ENCODE measurements around the gene PPP1R7.
"Not testable (repeated sequence)": the region's sequence is repeated elsewhere in the genome, so short reads cannot be mapped to it uniquely, and the experiment has no call there.

Gene PPP1R7

DNA sequence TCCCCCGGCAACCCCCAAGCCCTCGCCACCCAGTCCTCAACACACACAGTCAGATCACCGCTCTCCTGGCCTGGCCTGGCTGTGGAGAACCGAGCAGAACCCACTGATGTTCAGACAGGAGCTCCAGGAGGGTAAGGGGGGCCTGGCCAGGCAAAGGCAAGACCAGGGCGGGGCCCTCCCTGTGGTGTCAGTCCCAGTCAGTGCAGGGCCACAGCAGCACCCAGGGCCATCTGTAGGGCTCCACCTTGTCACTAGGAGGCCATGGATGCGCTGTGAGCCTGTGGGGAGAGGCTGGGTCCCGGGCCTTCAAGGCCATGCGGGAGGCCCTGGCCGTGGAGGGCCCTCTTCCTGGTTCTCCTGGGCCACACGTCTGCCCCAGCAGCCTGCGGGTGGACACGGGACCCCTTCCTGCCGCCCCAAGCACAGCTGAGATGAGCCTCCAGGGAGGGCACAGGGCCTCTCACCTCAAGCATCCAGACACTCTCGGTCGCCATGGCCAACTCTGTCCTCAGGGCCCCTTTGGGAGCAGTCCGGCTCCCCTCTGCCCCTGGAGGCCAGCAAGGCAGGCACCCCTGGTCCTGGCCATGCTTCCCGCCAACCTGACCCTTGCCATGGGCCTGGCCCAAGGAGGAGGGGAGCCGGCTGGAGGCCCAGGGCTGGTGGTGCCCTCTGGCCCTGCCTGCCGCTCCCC lies 40.2 kb downstream of the PPP1R7 start:
- in situ Hi-C loops (cut with HindIII; ENCODE audit: low sequenced_read_pairs), result no loop called here

DNA sequence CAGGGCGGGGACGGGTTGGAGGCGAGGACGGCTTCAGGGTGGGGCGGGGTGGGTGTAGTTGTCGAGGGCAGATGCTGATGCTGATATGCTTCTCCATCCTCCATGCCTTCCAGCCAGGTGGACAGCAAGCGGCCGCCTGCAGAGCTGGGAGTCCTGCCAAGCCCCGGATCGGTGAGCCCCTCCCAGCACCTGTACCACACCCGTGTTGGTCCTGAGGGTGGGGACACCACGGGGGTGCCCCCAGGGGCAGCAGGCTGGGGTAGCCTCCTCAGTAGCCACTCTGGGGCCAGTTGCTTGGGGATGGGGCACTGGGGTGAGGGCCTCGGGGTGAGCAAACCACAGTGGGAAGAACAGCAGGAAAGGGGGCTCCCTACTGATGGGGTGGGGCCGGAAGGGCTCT lies 40.8 kb downstream of the PPP1R7 start:
- in situ Hi-C loops (cut with HindIII; ENCODE audit: low sequenced_read_pairs), result no loop called here

DNA sequence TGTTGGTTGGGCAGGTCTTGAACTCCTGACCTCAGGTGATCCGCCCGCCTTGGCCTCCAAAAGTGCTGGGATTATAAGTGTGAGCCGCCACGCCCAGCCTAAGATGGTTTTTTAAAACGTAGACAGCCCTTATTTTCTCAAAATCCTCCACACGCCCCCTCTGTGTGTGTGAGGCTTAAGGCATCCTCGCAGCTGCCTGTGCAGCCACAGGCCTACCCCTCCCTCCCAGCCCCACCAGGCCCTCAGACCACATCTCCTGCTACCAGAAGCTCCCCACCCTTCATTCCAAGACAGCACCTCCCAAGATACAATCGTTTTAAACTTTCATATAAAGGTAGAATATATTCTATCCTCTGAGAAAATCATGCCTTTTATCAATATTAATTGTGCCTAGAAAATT lies 43.0 kb downstream of the PPP1R7 start:
- in situ Hi-C loops (cut with HindIII; ENCODE audit: low sequenced_read_pairs), result no loop called here

DNA sequence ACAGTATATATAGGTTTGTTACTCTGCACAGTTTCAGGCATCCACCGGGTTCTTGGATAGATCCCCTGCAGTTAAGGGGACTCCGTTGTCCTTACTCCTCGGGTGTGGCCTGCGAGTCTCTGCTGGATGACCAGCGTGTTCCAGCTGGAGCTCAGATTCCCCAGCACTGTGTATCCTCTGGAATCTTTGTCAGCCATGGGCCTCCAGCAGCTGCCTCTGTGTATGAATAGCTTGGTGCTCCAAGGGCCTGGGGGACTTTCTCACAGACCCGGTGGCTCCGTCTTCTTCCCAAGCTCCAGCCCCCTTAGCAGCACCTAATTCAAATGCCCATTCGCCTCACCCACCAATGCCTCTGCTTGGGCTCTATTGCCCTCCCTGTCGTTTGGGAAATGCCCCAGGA lies 44.5 kb downstream of the PPP1R7 start:
- in situ Hi-C loops (cut with HindIII; ENCODE audit: low sequenced_read_pairs), result no loop called here

DNA sequence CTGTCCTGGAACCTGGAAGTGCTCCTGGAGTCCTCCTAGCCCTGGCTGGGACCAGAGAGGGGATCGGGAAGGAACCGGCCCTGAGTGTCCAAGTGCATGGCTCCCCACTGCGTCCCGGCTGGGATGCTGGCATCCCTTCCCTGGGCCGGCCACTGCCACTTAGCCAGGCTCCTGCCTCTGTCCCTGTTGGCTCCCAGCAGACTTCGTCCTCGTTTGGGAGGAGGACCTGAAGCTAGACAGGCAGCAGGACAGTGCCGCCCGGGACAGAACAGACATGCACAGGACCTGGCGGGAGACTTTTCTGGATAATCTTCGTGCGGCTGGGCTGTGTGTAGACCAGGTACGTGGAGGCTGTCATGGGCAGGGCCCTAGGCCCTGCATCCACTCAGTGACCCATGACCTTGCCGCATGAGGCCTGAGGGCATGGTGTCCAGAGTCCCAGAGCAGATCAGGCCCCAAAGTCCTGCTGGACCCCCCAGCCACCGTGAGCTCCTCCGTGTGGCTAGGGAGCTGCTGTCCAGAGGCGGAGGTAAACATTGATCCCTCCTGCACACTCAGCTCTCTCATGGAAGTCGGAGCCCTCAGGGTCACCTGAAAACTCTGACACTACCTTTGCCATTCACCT lies 45.4 kb downstream of the PPP1R7 start:
- in situ Hi-C loops (cut with HindIII; ENCODE audit: low sequenced_read_pairs), result no loop called here

DNA sequence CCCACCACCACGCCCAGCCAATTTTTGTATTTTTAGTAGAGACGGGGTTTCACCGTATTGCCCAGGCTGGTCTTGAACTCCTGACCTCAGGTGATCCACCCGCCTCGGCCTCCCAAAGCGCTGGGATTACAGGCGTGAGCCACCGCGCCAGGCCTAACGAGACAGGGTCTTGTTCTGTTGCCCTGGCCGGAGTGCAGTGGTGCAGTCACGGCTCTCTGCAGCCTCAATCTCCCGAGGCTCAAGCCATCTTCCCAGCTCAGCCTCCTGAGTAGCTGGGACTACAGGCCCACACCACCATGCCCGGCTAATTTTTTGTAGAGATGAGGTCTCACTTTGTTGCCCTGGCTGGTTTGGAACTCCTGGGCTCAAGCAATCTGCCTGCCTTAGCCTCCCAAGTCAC lies 47.0 kb downstream of the PPP1R7 start:
- in situ Hi-C loops (cut with HindIII; ENCODE audit: low sequenced_read_pairs), result not testable (repeated sequence)

DNA sequence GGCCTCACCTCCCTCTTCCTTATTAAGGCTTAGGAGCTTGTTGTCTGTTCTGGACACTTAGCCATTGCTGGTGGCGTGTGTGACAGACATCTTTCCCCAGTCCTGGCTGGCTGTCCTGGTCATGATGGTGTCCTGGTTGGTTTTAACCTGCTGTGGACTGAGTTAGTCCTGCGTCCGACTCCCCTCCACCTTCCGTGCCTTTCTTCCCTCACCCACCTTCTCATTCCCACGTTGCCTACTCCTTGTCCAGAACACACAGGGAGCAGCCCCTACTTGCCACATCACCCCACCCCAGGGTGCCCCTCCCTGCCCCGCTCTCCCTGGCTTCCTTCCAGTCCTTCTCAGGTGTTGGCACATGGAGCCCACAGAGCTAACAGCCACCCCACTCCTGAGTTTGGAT lies 47.7 kb downstream of the PPP1R7 start:
- in situ Hi-C loops (cut with HindIII; ENCODE audit: low sequenced_read_pairs), result no loop called here

DNA sequence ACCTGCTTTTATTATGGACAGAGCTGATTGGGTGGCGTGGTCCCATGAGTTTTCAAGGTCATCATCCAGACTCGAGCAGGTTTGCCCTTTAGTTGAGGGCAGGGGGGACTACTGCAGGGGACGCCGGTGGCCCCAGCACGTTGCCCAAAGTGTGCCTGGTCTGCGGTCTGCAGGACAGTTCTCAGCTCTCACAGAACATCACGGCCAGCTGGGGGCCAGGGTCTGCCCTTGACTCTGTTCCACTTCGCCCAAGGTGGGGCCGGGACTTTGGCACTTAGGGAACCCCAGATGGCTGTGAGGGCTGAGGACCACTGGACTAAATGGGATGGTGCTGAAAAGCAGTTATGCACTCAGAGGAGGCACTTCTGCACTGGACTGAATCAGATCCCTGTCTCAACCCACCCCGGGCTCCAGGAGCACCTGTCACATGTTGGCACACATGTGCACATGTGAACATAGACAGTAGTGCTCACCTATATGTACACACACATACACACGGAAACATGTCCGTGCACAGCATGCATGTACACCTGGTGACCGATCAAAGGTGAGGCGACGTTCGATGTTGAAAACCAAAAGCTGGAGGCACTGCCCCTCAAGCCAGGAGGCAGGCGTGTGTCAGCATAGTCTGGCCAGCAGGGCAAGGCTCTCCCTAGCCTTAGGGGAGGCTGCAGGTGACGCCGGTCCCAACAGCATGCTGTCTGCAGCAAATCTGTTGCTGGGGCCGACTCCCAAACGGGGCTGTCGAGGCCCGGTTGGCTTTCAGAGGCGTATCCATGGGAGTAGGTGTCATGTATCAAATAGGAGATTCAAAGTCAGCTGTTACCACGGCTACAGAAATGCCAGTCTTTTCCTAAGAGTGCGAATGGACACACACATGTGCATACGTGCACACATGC lies 48.4 kb downstream of the PPP1R7 start:
- in situ Hi-C loops (cut with HindIII; ENCODE audit: low sequenced_read_pairs), result no loop called here

DNA sequence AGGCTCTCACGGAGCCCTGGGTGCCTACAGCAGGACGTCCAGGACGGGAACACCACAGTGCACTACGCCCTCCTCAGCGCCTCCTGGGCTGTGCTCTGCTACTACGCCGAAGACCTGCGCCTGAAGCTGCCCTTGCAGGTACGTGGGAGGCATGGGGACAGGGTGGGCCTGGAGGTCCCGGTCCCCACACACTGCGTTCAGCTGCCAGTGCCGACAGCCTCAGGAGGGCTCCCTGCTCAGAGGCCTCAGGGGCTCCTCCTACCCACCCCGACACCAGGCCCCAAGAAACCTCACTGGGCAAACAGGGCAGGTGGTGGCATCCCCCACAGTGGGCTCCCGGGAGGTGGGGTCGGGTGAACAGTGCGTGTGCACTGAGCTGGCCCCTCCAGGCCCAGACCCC lies 49.0 kb downstream of the PPP1R7 start:
- in situ Hi-C loops (cut with HindIII; ENCODE audit: low sequenced_read_pairs), result no loop called here

DNA sequence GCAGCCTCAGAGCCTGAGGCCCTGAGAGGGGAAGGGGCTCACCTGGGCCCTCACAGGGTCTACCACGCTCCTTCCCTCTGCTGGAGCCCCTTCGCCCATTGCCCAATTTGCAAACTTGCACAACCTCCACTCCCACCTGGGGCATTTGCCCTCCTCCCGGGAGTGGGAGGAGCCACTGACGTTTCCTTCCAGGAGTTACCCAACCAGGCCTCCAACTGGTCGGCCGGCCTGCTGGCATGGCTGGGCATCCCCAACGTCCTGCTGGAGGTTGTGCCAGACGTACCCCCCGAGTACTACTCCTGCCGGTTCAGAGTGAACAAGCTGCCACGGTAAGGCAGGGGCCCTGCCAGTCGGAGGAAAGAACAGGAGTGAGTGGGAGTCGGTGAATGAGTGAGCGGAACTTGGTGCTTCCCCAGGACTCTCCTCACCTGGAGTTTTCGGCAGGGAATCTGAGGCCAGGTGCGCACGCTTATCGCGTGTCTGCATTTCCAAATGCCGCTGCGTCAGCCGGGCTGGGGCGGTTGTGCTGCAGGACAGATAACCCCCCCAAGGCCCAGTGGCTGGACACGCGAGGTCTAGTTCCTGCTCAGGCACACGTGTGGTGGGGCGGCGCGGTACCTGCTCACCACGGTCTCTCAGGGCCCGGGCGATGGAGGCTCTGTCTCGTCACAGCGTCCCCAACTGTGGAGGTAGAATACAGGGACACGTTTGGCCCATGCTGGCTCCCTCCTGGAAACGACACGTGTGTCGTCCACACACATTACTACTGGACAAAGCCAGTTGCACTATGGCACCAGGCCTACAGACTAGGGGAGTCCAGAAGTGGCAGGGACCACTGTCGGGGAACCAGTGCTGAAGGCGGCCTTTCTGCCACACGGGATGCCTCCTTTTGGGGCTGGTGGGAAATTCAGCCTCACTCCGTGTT lies 49.9 kb downstream of the PPP1R7 start:
- in situ Hi-C loops (cut with HindIII; ENCODE audit: low sequenced_read_pairs), result no loop called here

DNA sequence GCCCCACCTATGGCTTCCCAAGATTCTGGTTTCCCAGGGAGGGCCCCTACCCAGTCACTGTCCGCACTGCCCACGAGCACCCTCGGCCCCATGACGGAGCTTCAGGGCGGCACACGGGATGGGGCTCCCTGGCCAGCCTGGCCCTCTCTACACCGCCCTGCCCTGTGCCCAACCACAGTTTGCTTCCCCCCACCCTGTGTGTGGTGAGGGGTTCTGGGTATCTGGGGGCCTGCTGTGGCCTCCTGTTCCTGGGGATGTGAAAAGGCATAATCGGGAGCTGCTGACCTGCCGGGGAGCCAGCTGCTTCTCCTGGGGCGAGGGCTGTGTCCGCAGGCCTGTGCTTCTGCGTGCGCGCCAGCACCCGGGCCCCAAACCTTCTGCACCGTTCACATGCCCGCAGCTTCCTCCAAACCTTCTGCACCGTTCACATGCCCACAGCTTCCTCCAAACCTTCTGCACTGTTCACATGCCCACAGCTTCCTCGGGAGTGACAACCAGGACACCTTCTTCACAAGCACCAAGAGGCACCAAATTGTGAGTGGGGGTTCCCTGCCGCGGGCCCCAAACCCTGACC lies 50.6 kb downstream of the PPP1R7 start:
- in situ Hi-C loops (cut with HindIII; ENCODE audit: low sequenced_read_pairs), result no loop called here

DNA sequence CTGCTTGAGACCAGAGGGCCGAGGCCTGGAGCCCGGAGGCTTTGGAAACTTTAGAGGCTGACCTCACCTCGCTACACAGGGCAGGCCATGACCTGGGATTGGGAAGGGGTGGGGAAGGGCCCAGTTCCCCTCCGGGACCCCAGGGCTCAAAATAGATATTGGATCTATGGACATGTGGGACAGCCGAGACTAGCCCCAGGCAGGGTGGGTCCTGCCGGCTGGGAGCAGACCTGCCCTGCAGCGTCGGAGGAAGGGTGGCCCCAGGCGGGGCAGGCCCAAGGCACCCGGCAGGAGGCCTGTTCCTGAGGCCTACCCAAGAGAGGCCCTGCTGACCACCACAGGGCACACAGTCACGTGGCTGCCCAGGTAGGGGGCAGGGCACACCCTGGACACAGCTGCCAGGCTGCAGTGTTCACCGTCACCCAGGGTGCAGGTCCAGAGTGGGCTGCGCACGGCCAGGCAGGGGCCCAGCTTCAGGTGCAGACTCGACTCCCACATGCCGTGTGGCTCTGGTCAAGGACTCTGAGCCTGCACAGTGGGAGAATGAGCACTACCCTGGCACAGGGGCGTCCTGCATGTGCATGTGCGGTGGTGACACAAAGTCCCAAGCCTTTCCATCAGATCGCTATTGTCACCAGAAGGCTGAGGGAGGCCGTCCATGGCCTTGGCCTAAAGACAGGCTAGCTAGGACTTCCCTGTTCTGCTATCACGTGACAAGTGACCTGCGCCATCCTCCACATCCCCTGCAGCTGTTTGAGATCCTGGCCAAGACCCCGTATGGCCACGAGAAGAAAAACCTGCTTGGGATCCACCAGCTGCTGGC lies 51.4 kb downstream of the PPP1R7 start:
- in situ Hi-C loops (cut with HindIII; ENCODE audit: low sequenced_read_pairs), result no loop called here

DNA sequence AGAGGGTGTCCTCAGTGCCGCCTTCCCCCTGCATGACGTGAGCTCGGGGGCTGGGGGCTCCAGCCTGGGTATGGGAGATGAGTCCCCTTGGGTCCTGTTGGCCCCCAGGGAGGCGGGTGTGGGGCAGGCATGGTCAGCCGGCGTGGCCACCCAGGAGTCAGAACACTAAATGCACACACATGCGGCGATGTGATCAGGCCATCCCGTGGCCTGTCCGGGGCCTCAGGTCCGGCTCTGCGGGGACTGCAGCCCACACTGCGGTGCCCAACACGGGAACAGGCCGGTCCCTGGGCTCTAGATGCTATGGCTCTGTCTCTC lies 52.0 kb downstream of the PPP1R7 start:
- in situ Hi-C loops (cut with HindIII; ENCODE audit: low sequenced_read_pairs), result no loop called here

DNA sequence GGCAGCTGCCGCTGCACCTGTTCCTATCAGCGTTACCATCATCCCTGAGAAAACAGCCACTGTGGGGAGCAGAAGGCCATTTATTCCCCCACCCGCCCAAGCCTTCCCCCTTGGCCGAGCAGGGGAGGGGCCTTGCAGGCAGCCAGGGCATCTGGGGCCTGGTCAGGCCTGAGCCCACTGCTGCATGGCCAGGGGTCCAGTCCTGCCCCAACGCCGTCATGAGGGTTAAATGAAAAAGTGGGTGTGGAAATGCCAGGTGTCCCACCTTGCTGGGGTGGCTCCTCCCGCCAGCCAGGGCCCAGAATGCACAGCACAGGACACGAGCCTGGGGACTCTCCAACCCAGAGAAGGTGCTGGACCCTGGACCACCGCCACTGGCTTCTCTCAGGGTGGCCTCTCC lies 52.4 kb downstream of the PPP1R7 start:
- in situ Hi-C loops (cut with HindIII; ENCODE audit: low sequenced_read_pairs), result no loop called here

DNA sequence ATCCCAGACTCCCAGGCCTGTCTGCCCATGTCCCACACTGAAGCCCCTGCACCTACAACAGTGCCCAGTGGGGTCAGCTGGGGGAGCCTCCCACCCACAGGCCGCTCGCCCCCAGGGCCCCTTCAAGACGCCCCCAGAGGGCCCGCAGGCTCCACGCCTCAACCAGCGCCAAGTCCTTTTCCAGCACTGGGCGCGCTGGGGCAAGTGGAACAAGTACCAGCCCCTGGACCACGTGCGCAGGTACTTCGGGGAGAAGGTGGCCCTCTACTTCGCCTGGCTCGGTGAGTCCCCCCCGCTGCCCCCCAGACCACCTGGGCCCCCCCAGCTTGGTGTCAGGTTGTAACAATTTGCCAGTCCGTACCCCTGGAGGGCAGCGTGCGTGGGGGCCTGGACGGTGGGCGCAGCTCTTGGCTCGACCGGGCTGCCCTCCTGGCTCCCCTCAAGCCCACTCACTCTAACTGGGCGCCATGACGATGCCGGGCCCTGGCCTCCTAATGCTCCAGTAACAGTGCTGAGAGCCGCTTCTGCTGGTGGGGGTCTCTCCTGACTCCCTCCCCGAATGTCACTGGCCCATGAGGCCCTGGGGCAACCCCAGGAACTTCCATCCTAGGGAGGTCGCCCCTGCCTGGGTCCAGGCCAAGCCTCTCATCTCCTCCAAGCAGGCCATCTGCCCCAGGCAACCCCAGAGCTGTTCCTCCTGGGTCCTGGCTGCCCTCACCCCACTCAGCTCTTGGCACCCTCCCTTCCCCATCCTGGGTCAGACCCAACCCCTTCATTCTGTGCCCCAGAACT lies 53.1 kb downstream of the PPP1R7 start:
- in situ Hi-C loops (cut with HindIII; ENCODE audit: low sequenced_read_pairs), result no loop called here

DNA sequence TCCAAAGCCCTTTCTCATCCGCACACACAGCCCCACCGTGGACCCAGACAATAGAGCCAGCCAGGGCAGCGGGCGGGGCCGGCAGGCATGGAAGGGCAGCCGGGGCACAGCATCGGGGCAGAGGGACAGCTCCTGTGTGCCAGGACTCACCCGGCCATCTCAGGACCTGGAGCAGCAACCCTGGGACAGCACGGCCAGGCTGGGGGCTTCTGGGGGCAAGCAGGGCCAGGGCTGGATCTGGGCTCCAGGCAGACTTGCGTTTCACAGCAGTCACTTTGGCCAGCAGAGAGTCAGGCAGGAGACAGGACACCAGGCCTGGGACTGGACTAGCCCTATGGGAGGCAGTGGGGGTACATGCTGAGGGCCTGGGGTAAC lies 53.7 kb downstream of the PPP1R7 start:
- in situ Hi-C loops (cut with HindIII; ENCODE audit: low sequenced_read_pairs), result no loop called here

DNA sequence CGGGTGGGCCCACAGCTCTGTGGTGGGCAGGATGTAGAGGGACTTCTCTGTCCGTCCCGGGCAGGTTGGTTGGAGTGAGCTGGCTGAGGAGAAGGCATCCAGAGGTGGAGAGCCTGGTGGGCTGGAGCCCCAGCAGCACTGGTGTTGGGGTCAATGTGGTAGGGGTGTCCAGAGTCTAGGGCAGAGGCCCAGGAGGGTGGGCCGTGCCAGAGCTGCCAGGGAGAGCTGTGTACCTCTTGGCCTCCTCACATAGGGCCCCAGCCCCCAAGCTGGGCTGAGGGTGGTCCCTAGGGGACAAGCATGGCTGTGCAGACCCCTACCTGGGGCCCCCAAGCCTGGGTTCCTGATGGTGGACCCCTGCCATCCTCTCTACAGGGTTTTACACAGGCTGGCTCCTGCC lies 54.2 kb downstream of the PPP1R7 start:
- in situ Hi-C loops (cut with HindIII; ENCODE audit: low sequenced_read_pairs), result no loop called here

DNA sequence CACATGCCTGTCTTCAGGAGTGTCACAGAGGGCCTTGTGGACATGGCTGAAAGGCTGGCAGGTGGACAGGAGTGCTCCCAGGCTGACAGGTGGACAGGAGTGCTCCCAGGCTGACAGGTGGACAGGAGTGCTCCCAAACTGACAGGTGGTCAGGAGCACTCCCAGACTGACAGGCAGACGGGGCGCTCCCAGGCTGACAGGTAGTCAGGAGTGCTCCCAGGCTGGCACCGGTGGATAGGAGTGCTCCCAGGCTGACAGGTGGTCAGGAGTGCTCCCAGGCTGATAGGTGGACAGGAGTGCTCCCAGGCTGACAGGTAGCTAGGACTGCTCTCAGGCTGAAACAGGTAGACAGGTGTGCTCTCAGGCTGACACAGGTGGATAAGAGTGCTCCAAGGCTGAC lies 54.8 kb downstream of the PPP1R7 start:
- in situ Hi-C loops (cut with HindIII; ENCODE audit: low sequenced_read_pairs), result loop anchor here (5.0 kb wide), 1 partner anchor 98 kb away; no protein-coding TSS in a partner anchor

DNA sequence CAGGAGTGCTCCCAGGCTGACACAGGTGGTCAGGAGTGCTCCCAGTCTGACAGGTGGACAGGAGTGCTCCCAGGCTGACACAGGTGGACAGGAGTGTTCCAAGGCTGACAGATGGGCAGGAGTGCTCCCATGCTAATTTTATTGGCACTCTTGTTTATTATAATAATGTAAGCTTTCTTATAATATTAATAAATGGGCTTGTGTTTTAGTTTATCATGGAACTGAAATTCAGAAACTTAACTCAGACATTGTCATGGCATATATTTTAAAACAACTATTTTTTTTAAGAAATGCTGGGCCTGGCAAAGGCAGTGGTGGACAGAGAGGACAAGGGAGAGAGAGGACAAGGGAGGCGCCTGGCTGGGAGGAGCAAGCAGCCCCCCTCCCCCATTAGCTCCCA lies 56.9 kb downstream of the PPP1R7 start:
- in situ Hi-C loops (cut with HindIII; ENCODE audit: low sequenced_read_pairs), result loop anchor here (5.0 kb wide), 1 partner anchor 100 kb away; no protein-coding TSS in a partner anchor

All from endothelial cell of hepatic sinusoid (primary cell).